GM12891 (cell line): ENCODE results near the gene TOMM34.

Experiments used
- PAX5 ChIP-seq: IDR thresholded peaks from 2 replicates; pipeline ENCODE4 v1.6.1; 2011; ENCODE audit warnings: low read length, moderate library complexity, mild to moderate bottlenecking; ENCODE audit not compliant: insufficient read depth, severe bottlenecking
- POLR2A ChIP-seq: IDR thresholded peaks from 2 replicates; pipeline ENCODE4 v1.6.1; 2011; ENCODE audit warnings: low read depth, low read length, control low read depth
- POLR2AphosphoS5 ChIP-seq: IDR thresholded peaks from 2 replicates; pipeline ENCODE4 v1.6.1; 2011; ENCODE audit warnings: low read depth, low read length, control low read depth
- SPI1 ChIP-seq: IDR thresholded peaks from 2 replicates; pipeline ENCODE4 v1.6.1; 2011; ENCODE audit warnings: low read depth, low read length, control low read depth
- TAF1 ChIP-seq: IDR thresholded peaks from 2 replicates; pipeline ENCODE4 v1.6.1; 2011; ENCODE audit warnings: low read depth, low read length, control low read depth

- TF ChIP-seq POLR2A = no peak
- TF ChIP-seq POLR2AphosphoS5 = no peak
- no peak for TF ChIP-seq TAF1
- no peak for TF ChIP-seq SPI1
- TF ChIP-seq PAX5 = no peak
These were observed 14.9 kb downstream of the TOMM34 start for GRCh38 chr20:44945261-44945660.
